ENCODE measurements around the gene ALPI.
"Not testable (repeated sequence)": the region's sequence is repeated elsewhere in the genome, so short reads cannot be mapped to it uniquely, and the experiment has no call there.

Gene ALPI

GRCh38 chr2:232421189-232421785 lies 34.7 kb upstream of the ALPI start:
- no peak for DNase-seq (ENCODE audit: low read depth)

GRCh38 chr2:232422051-232422450 lies 33.9 kb upstream of the ALPI start:
- no peak for DNase-seq (ENCODE audit: low read depth)

GRCh38 chr2:232422996-232423395 lies 33.0 kb upstream of the ALPI start:
- not testable (repeated sequence) for DNase-seq (ENCODE audit: low read depth)

- DNase-seq (ENCODE audit: low read depth), result not testable (repeated sequence)
These were observed 32.5 kb upstream of the ALPI start for GRCh38 chr2:232423407-232423806.

GRCh38 chr2:232431705-232432590 lies 24.0 kb upstream of the ALPI start:
- DNase-seq (ENCODE audit: low read depth), result no peak

GRCh38 chr2:232432598-232433184 lies 23.3 kb upstream of the ALPI start:
- DNase-seq (ENCODE audit: low read depth), result no peak

- DNase-seq (ENCODE audit: low read depth), result not testable (repeated sequence)
These were observed 22.3 kb upstream of the ALPI start for GRCh38 chr2:232433622-232434021.

- DNase-seq (ENCODE audit: low read depth), result no peak
These were observed 21.9 kb upstream of the ALPI start for GRCh38 chr2:232434091-232434490.

- DNase-seq (ENCODE audit: low read depth), result no peak
These were observed 21.2 kb upstream of the ALPI start for GRCh38 chr2:232434563-232435374.

GRCh38 chr2:232435375-232435648 lies 20.6 kb upstream of the ALPI start:
- DNase-seq (ENCODE audit: low read depth), result no peak

- DNase-seq (ENCODE audit: low read depth), result no peak
These were observed 20.1 kb upstream of the ALPI start for GRCh38 chr2:232435805-232436204.

- no peak for DNase-seq (ENCODE audit: low read depth)
These were observed 19.4 kb upstream of the ALPI start for GRCh38 chr2:232436381-232437194.

GRCh38 chr2:232437195-232437571 lies 18.8 kb upstream of the ALPI start:
- DNase-seq (ENCODE audit: low read depth), result no peak

GRCh38 chr2:232438091-232438490 lies 17.9 kb upstream of the ALPI start:
- no peak for DNase-seq (ENCODE audit: low read depth)

GRCh38 chr2:232438951-232439757 lies 16.8 kb upstream of the ALPI start:
- DNase-seq (ENCODE audit: low read depth), result no peak

GRCh38 chr2:232439758-232440135 lies 16.2 kb upstream of the ALPI start:
- DNase-seq (ENCODE audit: low read depth), result no peak

- DNase-seq (ENCODE audit: low read depth), result peak; percentile 29
These were observed 15.5 kb upstream of the ALPI start for GRCh38 chr2:232440220-232441018.

- no peak for DNase-seq (ENCODE audit: low read depth)
These were observed 14.8 kb upstream of the ALPI start for GRCh38 chr2:232441147-232441651.

GRCh38 chr2:232441922-232442321 lies 14.0 kb upstream of the ALPI start:
- DNase-seq (ENCODE audit: low read depth), result not testable (repeated sequence)

GRCh38 chr2:232442431-232442830 lies 13.5 kb upstream of the ALPI start:
- DNase-seq (ENCODE audit: low read depth), result not testable (repeated sequence)

Measured in GM04504 (cell line).